Activated effector memory CD4-positive, alpha-beta T cell treated with anti-CD3 and anti-CD28 coated beads, Interleukin-2, amount 50 U/mL, for 16 hours (primary cell): ENCODE measurements around the gene ELL2.
"Not testable (repeated sequence)": the region's sequence is repeated elsewhere in the genome, so short reads cannot be mapped to it uniquely, and the experiment has no call there.

ENCODE experiments used
- DNase-seq: peaks from one replicate; pipeline ENCODE4 v3.0.0-alpha.2; 2020

The ELL2 gene

GRCh38 chr5:95927927-95928723 is 33.5 kb downstream of the ELL2 start:
- no peak for DNase-seq

GRCh38 chr5:95927300-95927699 is 34.4 kb downstream of the ELL2 start:
- not testable (repeated sequence) for DNase-seq

- DNase-seq = no peak
Measured at GRCh38 chr5:95925939-95926338, 35.7 kb downstream of the ELL2 start.

- DNase-seq = no peak
Measured at GRCh38 chr5:95925378-95925744, 36.3 kb downstream of the ELL2 start.

GRCh38 chr5:95924720-95925377 is 36.8 kb downstream of the ELL2 start:
- no peak for DNase-seq

- no peak for DNase-seq
Measured at GRCh38 chr5:95923918-95924544, 37.6 kb downstream of the ELL2 start.

GRCh38 chr5:95922798-95923197 is 38.9 kb downstream of the ELL2 start:
- DNase-seq = no peak

GRCh38 chr5:95921501-95921900 is 40.1 kb downstream of the ELL2 start:
- no peak for DNase-seq

GRCh38 chr5:95920822-95921221 is 40.8 kb downstream of the ELL2 start:
- DNase-seq = no peak

- DNase-seq = no peak
Measured at GRCh38 chr5:95919658-95920057, 42.0 kb downstream of the ELL2 start.

- DNase-seq = no peak
Measured at GRCh38 chr5:95918421-95919006, 43.1 kb downstream of the ELL2 start.

GRCh38 chr5:95917207-95917606 is 44.4 kb downstream of the ELL2 start:
- DNase-seq = no peak

- DNase-seq = no peak
Measured at GRCh38 chr5:95916687-95917085, 45.0 kb downstream of the ELL2 start.

GRCh38 chr5:95915999-95916686 is 45.5 kb downstream of the ELL2 start:
- DNase-seq = no peak

- DNase-seq = no peak
Measured at GRCh38 chr5:95913663-95914062, 48.0 kb downstream of the ELL2 start.

- DNase-seq = no peak
Measured at GRCh38 chr5:95912029-95912428, 49.6 kb downstream of the ELL2 start.

GRCh38 chr5:95910521-95910920 is 51.1 kb downstream of the ELL2 start:
- DNase-seq = no peak

- no peak for DNase-seq
Measured at GRCh38 chr5:95909738-95910137, 51.9 kb downstream of the ELL2 start.

GRCh38 chr5:95908799-95909198 is 52.9 kb downstream of the ELL2 start:
- no peak for DNase-seq

- DNase-seq = no peak
Measured at GRCh38 chr5:95907740-95908706, 53.6 kb downstream of the ELL2 start.

GRCh38 chr5:95907067-95907705 is 54.5 kb downstream of the ELL2 start:
- no peak for DNase-seq
